Esophagus muscularis mucosa (tissue), 4 donors: ENCODE measurements around the gene MFN2. TPM values are rescaled to one million over a fixed set of nuclear protein-coding genes. Genes with fewer than 3 reads are reported as not detected.
A peak's percentile ranks its signal among the peaks of the same experiment; 100 is the strongest.

Experiments used
- DNase-seq: peaks from one replicate; pipeline ENCODE4 v3.0.0-alpha.2; 2017; ENCODE audit errors: extremely low spot score
- H3K27ac ChIP-seq, 4 donors: fragments of 200-600 bp; sonication (generic); replicated peaks in 1 of 4; 1 replicate in 3 of 4; 2 replicates in 1 of 4; pipeline ENCODE4 v1.5.1; 2016 to 2019; ENCODE audit warnings: mild to moderate bottlenecking in 1 of 4
- H3K27me3 ChIP-seq, 4 donors: fragments of 200-600 bp; sonication (generic); one replicate each; pipeline versions ENCODE4 v1.5.1 to v1.6.0; 2016 to 2019
- H3K36me3 ChIP-seq, 4 donors: fragments of 200-600 bp; sonication (generic); one replicate each; pipeline ENCODE4 v1.5.1; 2016 to 2019
- H3K4me1 ChIP-seq, 4 donors: fragments of 200-600 bp; sonication (generic); one replicate each; pipeline ENCODE4 v1.5.1; 2016 to 2019
- H3K4me3 ChIP-seq, 4 donors: fragments of 200-600 bp; sonication (generic); 1 replicate in 2 of 4; 2 replicates in 2 of 4; pipeline ENCODE4 v1.5.1; 2016 to 2019; ENCODE audit warnings: mild to moderate bottlenecking in 4 of 4, moderate library complexity in 1 of 4
- H3K9me3 ChIP-seq, 4 donors: fragments of 200-600 bp; sonication (generic); 1 replicate in 3 of 4; 2 replicates in 1 of 4; pipeline ENCODE4 v1.5.1; 2016 to 2019
- CTCF ChIP-seq, 3 experiments: fragments of 200-600 bp in 2 of 3; fragments of 450-650 bp in 1 of 3; sonication (generic) in 2 of 3; IDR thresholded peaks; one replicate each; pipeline ENCODE4 v1.5.1; 2017 to 2019; ENCODE audit warnings: antibody characterized with exemption in 3 of 3, mild to moderate bottlenecking in 2 of 3, moderate library complexity in 1 of 3
- EP300 ChIP-seq: sonication (generic); formaldehyde crosslinking; IDR thresholded peaks from one replicate; pipeline ENCODE4 v1.6.1; 2017; ENCODE audit warnings: antibody characterized with exemption
- POLR2A ChIP-seq: fragments of 450-650 bp; IDR thresholded peaks from one replicate; pipeline ENCODE4 v1.6.1; 2017; ENCODE audit warnings: antibody characterized with exemption, moderate library complexity, mild to moderate bottlenecking, low read depth
- POLR2AphosphoS5 ChIP-seq, 2 donors: sonication (generic); formaldehyde crosslinking; IDR thresholded peaks; one replicate each; pipeline ENCODE4 v1.6.1; 2017; ENCODE audit warnings: antibody characterized with exemption in 2 of 2
- WGBS: methylation state at CpG from one replicate; pipeline ENCODE4 v1.1.5; 2018; 5-methylcytosine and 5-hydroxymethylcytosine counted together
- intact Hi-C: fragments of 100-400 bp; cut with DNase I; formaldehyde crosslinking; loops from one replicate; pipeline ENCODE4 v1.15.1; 2023
- total RNA-seq, 4 donors: library from RNA; depleted of rRNA; stranded (reverse); fragments of >200 nt; gene quantifications; one replicate each; pipeline versions ENCODE4 v1.1.0 to v1.2.1, GENCODE V29; 2016

MFN2 gene
- total RNA-seq, 4 donors from 2014 or later: 166 to 242 (median 191) TPM

GRCh38 chr1:11984576-11984975 is 4.3 kb downstream of the MFN2 start:
- intact Hi-C loops: no loop called here
- WGBS: 93% methylated on average over 6 of the region's 6 CpGs
- no peak overlapping the region for H3K4me3 ChIP-seq
- no peak for TF ChIP-seq CTCF (IDR thresholded peaks at IDR 0.05)
- TF ChIP-seq EP300: no peak
- TF ChIP-seq POLR2AphosphoS5 (IDR thresholded peaks at IDR 0.05): no peak
- no peak for TF ChIP-seq POLR2A
- no peaks in the 10 kb centered on the region for H3K27me3 ChIP-seq
- no peaks in the 10 kb centered on the region for H3K9me3 ChIP-seq
- H3K36me3 ChIP-seq: peaks cover 11 to 76% (median 63%) of the 10 kb centered on the region in 4 donors
- H3K27ac ChIP-seq: peak overlapping the region; percentile 86 to 96 (median 93)
- DNase-seq: no peak
- peaks cover 62 to 91% (median 72%) of the 10 kb centered on the region in 4 donors for H3K4me1 ChIP-seq

DNA sequence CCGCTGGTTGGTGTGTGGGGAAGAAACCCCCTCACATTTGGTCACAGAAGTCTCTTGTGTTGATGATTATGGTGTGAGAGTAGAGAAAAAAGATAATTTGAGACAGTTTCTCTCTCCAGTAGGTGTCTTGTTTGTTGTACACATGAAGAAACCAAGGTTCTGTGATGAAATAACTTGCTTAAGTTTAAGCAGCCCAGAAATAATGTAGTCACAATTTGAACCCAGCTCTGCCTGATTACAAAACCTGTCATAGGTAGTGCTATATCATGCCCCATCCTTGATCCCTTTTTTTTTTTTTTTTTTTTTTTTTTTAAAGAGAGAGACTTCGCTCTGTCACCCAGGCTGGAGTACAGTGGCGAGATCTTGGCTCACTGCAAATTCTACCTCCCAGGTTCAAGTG is 4.9 kb downstream of the MFN2 start:
- TF ChIP-seq CTCF (IDR thresholded peaks at IDR 0.05): no peak
- TF ChIP-seq POLR2A: no peak
- no peak for TF ChIP-seq EP300
- no peak for TF ChIP-seq POLR2AphosphoS5 (IDR thresholded peaks at IDR 0.05)
- WGBS: 94% methylated on average over 2 of the region's 3 CpGs
- H3K36me3 ChIP-seq: peaks cover 16 to 82% (median 69%) of the 10 kb centered on the region in 4 donors
- DNase-seq: no peak
- intact Hi-C loops: no loop called here
- H3K4me1 ChIP-seq: peaks cover 66 to 95% (median 76%) of the 10 kb centered on the region in 4 donors
- H3K4me3 ChIP-seq: no peak overlapping the region
- H3K27ac ChIP-seq: peak overlapping the region; percentile 86 to 96 (median 93)
- H3K9me3 ChIP-seq: no peaks in the 10 kb centered on the region
- H3K27me3 ChIP-seq: no peaks in the 10 kb centered on the region

GRCh38 chr1:11985851-11986250 is 5.6 kb downstream of the MFN2 start:
- intact Hi-C loops: no loop called here

GRCh38 chr1:11989669-11990068 is 9.4 kb downstream of the MFN2 start:
- 89% methylated on average over 7 of the region's 7 CpGs for WGBS

More at GRCh38 chr1:11985851-11986250, 5.6 kb downstream of the MFN2 start:
- H3K9me3 ChIP-seq: no peaks in the 10 kb centered on the region
- peak overlapping the region; percentile 86 to 96 (median 93) for H3K27ac ChIP-seq
- TF ChIP-seq POLR2AphosphoS5 (IDR thresholded peaks at IDR 0.05) (no peak), POLR2A (no peak), CTCF (IDR thresholded peaks at IDR 0.05) (no peak), EP300 (no peak)
- DNase-seq: no peak
- no peak overlapping the region for H3K4me3 ChIP-seq
- H3K27me3 ChIP-seq: no peaks in the 10 kb centered on the region
- H3K4me1 ChIP-seq: peaks cover 71 to 99% (median 77%) of the 10 kb centered on the region in 4 donors
- H3K36me3 ChIP-seq: peaks cover 17 to 88% (median 75%) of the 10 kb centered on the region in 4 donors
- WGBS: 56% methylated on average over 6 of the region's 7 CpGs

More at GRCh38 chr1:11989669-11990068, 9.4 kb downstream of the MFN2 start:
- Histone ChIP-seq H3K4me1 (peaks cover 48 to 75% (median 59%) of the 10 kb centered on the region in 4 donors), H3K4me3 (no peak overlapping the region), H3K27me3 (no peaks in the 10 kb centered on the region), H3K9me3 (no peaks in the 10 kb centered on the region), H3K27ac (peak overlapping the region; percentile 86 to 96 (median 93)), H3K36me3 (peaks cover 34 to 95% (median 81%) of the 10 kb centered on the region in 4 donors)
- intact Hi-C loops: no loop called here
- DNase-seq: no peak
- TF ChIP-seq EP300: no peak
- no peak for TF ChIP-seq POLR2AphosphoS5 (IDR thresholded peaks at IDR 0.05)
- TF ChIP-seq CTCF (IDR thresholded peaks at IDR 0.05): no peak
- TF ChIP-seq POLR2A: no peak
